HCT116 (cell line): Measurements from ENCODE around the gene CHAD. TPM values are rescaled to one million over a fixed set of nuclear protein-coding genes. Genes with fewer than 3 reads are reported as not detected.
A peak's percentile ranks its signal among the peaks of the same experiment; 100 is the strongest.

ENCODE experiments used
- ATAC-seq: fragments of 200-7000 bp; cut with Tn5 transposase; 2 replicates; pipeline ENCODE4 v1.9.1; 2020; ENCODE audit warnings: mild to moderate bottlenecking, moderate library complexity
- BruUV-seq: library from RNA; stranded (reverse); fragments of 400-500 nt; replicated peaks from 2 replicates; lab custom pipeline; 2021; lab: Mats Ljungman, UMichigan
- CTCF ChIA-PET: fragments of 300-600 bp; sonication (Branson Sonifier 250); formaldehyde crosslinking; loops from one replicate; lab custom pipeline; 2021; ENCODE audit warnings: antibody characterized with exemption; lab: Charles Lee
- POLR2A ChIA-PET: fragments of 300-600, 350-600 bp; sonication (Branson Sonifier 250); formaldehyde crosslinking; loops from one replicate; lab custom pipeline; 2021; ENCODE audit warnings: antibody characterized with exemption; lab: Charles Lee
- RAD21 ChIA-PET, 2 experiments: fragments of 300-600 bp; sonication (Branson Sonifier 250); formaldehyde crosslinking; loops; one replicate each; lab custom pipeline; 2023; ENCODE audit warnings: low total read pairs in 2 of 2; ENCODE audit not compliant: uncharacterized antibody in 2 of 2, unreplicated experiment in 2 of 2, low non-redundant PET in 1 of 2; lab: Charles Lee
- DNase-seq: peaks from one replicate; pipeline ENCODE4 v3.0.0-alpha.2; 2010; ENCODE audit warnings: low read depth, low spot score
- H2AFZ ChIP-seq: fragments of 200-600 bp; shearing (Covaris generic), sonication (generic); 2 replicates; pipeline ENCODE4 v1.6.1; 2017; ENCODE audit warnings: low read depth, mixed run types, mixed read lengths, antibody characterized with exemption, low read length; ENCODE audit not compliant: poor library complexity, severe bottlenecking
- H3K27ac ChIP-seq: 2 replicates; pipeline ENCODE4 v1.5.1; 2012; ENCODE audit warnings: low read depth, low read length
- H3K27me3 ChIP-seq: fragments of 200-600 bp; sonication (generic); 2 replicates; pipeline ENCODE4 v1.6.1; 2016; ENCODE audit warnings: mixed run types, low read length, mixed read lengths; ENCODE audit not compliant: insufficient read depth
- H3K36me3 ChIP-seq, 2 experiments: fragments of 200-500 bp in 1 of 2; fragments of 200-600 bp in 1 of 2; sonication (Bioruptor generic) in 1 of 2; sonication (generic) in 1 of 2; 2 replicates each; pipeline versions ENCODE4 v1.5.1 to v1.6.1; 2014 to 2016; ENCODE audit warnings: low read length in 2 of 2, inconsistent platforms in 1 of 2, mixed read lengths in 1 of 2, mixed run types in 1 of 2; ENCODE audit not compliant: insufficient read depth in 2 of 2, control insufficient read depth in 1 of 2
- H3K4me1 ChIP-seq, 2 experiments: fragments of 200-600 bp in 1 of 2; sonication (generic) in 1 of 2; 2 replicates each; pipeline versions ENCODE4 v1.5.1 to v1.6.1; 2012 to 2017; ENCODE audit warnings: low read length in 2 of 2, inconsistent platforms in 1 of 2, mild to moderate bottlenecking in 1 of 2, mixed read lengths in 1 of 2, mixed run types in 1 of 2, moderate library complexity in 1 of 2; ENCODE audit not compliant: insufficient read depth in 2 of 2, control insufficient read depth in 1 of 2
- H3K4me2 ChIP-seq: fragments of 200-600 bp; sonication (generic); 2 replicates; pipeline ENCODE4 v1.6.1; 2017; ENCODE audit warnings: mixed run types, low read length, mixed read lengths
- H3K4me3 ChIP-seq, 2 experiments: fragments of 200-600 bp in 1 of 2; sonication (generic) in 1 of 2; replicated peaks in 1 of 2; 2 replicates each; pipeline ENCODE4 v1.5.1; 2011 to 2016; ENCODE audit warnings: low read length in 2 of 2, control low read depth in 1 of 2, low read depth in 1 of 2, mild to moderate bottlenecking in 1 of 2, mixed read lengths in 1 of 2, mixed run types in 1 of 2
- H3K79me2 ChIP-seq: fragments of 200-600 bp; sonication (generic); 2 replicates; pipeline ENCODE4 v1.6.1; 2017; ENCODE audit warnings: mild to moderate bottlenecking, mixed run types, low read length, moderate library complexity, mixed read lengths; ENCODE audit not compliant: insufficient read depth
- H3K9ac ChIP-seq: fragments of 200-600 bp; sonication (generic); 2 replicates; pipeline ENCODE4 v1.6.1; 2016; ENCODE audit warnings: low read length, mixed read lengths
- H3K9me2 ChIP-seq: fragments of 200-600 bp; sonication (generic), shearing (Covaris generic); 2 replicates; pipeline ENCODE4 v1.6.1; 2017; ENCODE audit warnings: mixed run types, mild to moderate bottlenecking, moderate library complexity; ENCODE audit not compliant: insufficient read depth
- H3K9me3 ChIP-seq, 2 experiments: fragments of 200-500 bp in 1 of 2; fragments of 200-600 bp in 1 of 2; sonication (Bioruptor generic) in 1 of 2; sonication (generic) in 1 of 2; 2 replicates each; pipeline ENCODE4 v1.6.1; 2014 to 2017; ENCODE audit warnings: low read length in 2 of 2, mixed read lengths in 2 of 2, inconsistent platforms in 1 of 2, low read depth in 1 of 2, mild to moderate bottlenecking in 1 of 2, mixed run types in 1 of 2, moderate library complexity in 1 of 2; ENCODE audit not compliant: control insufficient read depth in 1 of 2, insufficient read depth in 1 of 2
- H4K20me1 ChIP-seq: fragments of 200-600 bp; sonication (generic), shearing (Covaris generic); 2 replicates; pipeline ENCODE4 v1.6.1; 2017; ENCODE audit warnings: mixed run types, mild to moderate bottlenecking, moderate library complexity; ENCODE audit not compliant: insufficient read depth
- CTCF ChIP-seq, 3 experiments: fragments of 200-600 bp in 1 of 3; sonication (generic) in 1 of 3; IDR thresholded peaks in 2 of 3; conservative IDR thresholded peaks in 1 of 3; 2 replicates each; pipeline ENCODE4 v1.5.1; 2012 to 2017; ENCODE audit warnings: low read depth in 2 of 3, low read length in 2 of 3, antibody characterized with exemption in 1 of 3, borderline replicate concordance in 1 of 3, control low read depth in 1 of 3, mild to moderate bottlenecking in 1 of 3, mixed read lengths in 1 of 3, mixed run types in 1 of 3, moderate library complexity in 1 of 3; ENCODE audit not compliant: insufficient read depth in 1 of 3
- SIN3A ChIP-seq: IDR thresholded peaks from 2 replicates; pipeline ENCODE4 v1.6.1; 2012; ENCODE audit warnings: low read depth
- ZFX ChIP-seq: fragments of 450-650 bp; IDR thresholded peaks from 2 replicates; pipeline ENCODE4 v1.6.1; 2017
- ZNF274 ChIP-seq: fragments of 200-500 bp; sonication (Bioruptor generic); IDR thresholded peaks from 2 replicates; pipeline ENCODE4 v1.6.1; 2014; ENCODE audit warnings: mild to moderate bottlenecking, low read depth, low read length, inconsistent platforms
- intact Hi-C: fragments of 100-400 bp; cut with micrococcal nuclease; formaldehyde crosslinking; loops from 2 replicates; pipeline ENCODE4 v1.10.0; 2022
- total RNA-seq: library from RNA; stranded (reverse); gene quantifications from one replicate; pipeline ENCODE4 v1.2.1, GENCODE V29; 2021; ENCODE audit not compliant: unreplicated experiment
- TF ChIP-seq, protein P1 (sequence below): IDR thresholded peaks from 2 replicates; pipeline ENCODE4 v1.6.1; 2012; ENCODE audit warnings: low read depth

The CHAD gene
- total RNA-seq, 1 experiment from 2014 or later, result not detected

GRCh38 chr17:50501054-50501453 lies 32.4 kb upstream of the CHAD start (continued):
- no peak for TF ChIP-seq ZNF274
- no peak for TF ChIP-seq SIN3A
- peak; percentile 54 to 73 (median 72); a peak in 5 of 6 replicates for TF ChIP-seq CTCF (IDR thresholded peaks at IDR 0.05 in 2 of 3, conservative IDR thresholded peaks at IDR 0.05 in 1 of 3; ENCODE audit: borderline replicate concordance in 1 of 3, insufficient read depth in 1 of 3, low read depth in 2 of 3, low read length in 2 of 3)
- TF ChIP-seq, protein P1, sequence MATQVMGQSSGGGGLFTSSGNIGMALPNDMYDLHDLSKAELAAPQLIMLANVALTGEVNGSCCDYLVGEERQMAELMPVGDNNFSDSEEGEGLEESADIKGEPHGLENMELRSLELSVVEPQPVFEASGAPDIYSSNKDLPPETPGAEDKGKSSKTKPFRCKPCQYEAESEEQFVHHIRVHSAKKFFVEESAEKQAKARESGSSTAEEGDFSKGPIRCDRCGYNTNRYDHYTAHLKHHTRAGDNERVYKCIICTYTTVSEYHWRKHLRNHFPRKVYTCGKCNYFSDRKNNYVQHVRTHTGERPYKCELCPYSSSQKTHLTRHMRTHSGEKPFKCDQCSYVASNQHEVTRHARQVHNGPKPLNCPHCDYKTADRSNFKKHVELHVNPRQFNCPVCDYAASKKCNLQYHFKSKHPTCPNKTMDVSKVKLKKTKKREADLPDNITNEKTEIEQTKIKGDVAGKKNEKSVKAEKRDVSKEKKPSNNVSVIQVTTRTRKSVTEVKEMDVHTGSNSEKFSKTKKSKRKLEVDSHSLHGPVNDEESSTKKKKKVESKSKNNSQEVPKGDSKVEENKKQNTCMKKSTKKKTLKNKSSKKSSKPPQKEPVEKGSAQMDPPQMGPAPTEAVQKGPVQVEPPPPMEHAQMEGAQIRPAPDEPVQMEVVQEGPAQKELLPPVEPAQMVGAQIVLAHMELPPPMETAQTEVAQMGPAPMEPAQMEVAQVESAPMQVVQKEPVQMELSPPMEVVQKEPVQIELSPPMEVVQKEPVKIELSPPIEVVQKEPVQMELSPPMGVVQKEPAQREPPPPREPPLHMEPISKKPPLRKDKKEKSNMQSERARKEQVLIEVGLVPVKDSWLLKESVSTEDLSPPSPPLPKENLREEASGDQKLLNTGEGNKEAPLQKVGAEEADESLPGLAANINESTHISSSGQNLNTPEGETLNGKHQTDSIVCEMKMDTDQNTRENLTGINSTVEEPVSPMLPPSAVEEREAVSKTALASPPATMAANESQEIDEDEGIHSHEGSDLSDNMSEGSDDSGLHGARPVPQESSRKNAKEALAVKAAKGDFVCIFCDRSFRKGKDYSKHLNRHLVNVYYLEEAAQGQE, result no peak

- H3K36me3 ChIP-seq, result no peaks in the 10 kb centered on the region
- H3K4me2 ChIP-seq, result no peak overlapping the region
- H3K9ac ChIP-seq, result no peak overlapping the region
- DNase-seq (no peak), ATAC-seq (no peak)
- H3K9me3 ChIP-seq, result no peaks in the 10 kb centered on the region
- H2AFZ ChIP-seq, result peak overlapping the region; percentile 1
- ChIA-PET POLR2A (no interaction called here), RAD21 (no interaction called here), CTCF (interaction anchor here (1.9 to 2.7 kb wide), 2 partner anchors 12 to 20 kb away, joined by 10 to 12 read pairs; no protein-coding TSS in a partner anchor)
- H3K27ac ChIP-seq, result no peak overlapping the region
- H3K4me3 ChIP-seq, result no peak overlapping the region
- no peaks in the 10 kb centered on the region for H3K27me3 ChIP-seq
- no peaks in the 10 kb centered on the region for H3K9me2 ChIP-seq
- intact Hi-C loops, result no loop called here
- no peak for TF ChIP-seq ZFX
- H3K4me1 ChIP-seq, result peaks cover 16 to 27% of the 10 kb centered on the region in 2 experiments
- no TSS peak for BruUV-seq
- H3K79me2 ChIP-seq, result no peaks in the 10 kb centered on the region
- no peaks in the 10 kb centered on the region for H4K20me1 ChIP-seq
Observed at GRCh38 chr17:50499721-50500120, 31.0 kb upstream of the CHAD start.
